HG03460 (cell line): ENCODE data around the gene RPP14.

ENCODE experiments used
- ATAC-seq: cut with Tn5 transposase; IDR thresholded peaks from one replicate; pipeline ENCODE4 v1.9.1; 2021; ENCODE audit not compliant: unreplicated experiment

Gene RPP14

GRCh38 chr3:58353722-58354553, 47.9 kb downstream of the RPP14 start:
- ATAC-seq: no peak

DNA sequence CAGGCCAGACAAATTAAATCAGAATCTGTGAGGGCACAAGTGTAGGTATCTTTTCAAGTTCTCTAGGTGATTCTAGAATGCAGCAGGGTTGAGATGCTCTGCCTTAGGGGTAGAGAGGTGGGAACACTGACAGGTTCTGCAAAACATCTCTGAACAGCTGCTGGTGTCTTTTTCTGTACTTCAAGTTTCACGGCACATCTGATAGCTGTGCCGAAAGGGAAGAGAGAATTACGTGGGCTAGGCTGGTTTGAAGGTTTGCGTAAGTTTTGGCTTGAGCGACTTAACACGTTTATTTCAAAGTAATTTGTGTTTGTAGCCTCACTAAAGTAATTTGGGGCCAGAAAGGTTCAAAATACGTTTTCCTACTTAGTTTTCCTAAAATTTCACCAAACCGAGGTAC, 49.1 kb downstream of the RPP14 start:
- peak; percentile 55 for ATAC-seq

DNA sequence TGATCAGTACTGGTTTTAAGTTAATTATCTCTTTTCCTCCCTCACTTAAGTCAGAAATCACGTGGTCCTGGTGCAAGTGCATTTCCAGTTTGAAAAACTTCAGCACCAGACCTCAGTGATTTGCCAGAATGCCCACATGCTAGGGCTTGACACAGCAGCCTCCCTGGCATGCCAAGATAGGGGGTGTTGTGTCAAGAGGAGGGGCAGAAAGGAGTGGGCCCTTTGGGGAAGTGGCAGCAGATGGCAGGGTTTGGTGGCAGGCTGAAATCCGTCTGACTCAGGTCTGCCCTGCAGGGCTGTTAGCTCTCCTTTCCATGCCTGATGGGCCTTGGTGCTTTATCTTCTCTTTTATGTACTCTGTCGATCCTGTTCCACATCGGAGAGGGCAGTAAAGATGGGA, 50.0 kb downstream of the RPP14 start:
- ATAC-seq: no peak

DNA sequence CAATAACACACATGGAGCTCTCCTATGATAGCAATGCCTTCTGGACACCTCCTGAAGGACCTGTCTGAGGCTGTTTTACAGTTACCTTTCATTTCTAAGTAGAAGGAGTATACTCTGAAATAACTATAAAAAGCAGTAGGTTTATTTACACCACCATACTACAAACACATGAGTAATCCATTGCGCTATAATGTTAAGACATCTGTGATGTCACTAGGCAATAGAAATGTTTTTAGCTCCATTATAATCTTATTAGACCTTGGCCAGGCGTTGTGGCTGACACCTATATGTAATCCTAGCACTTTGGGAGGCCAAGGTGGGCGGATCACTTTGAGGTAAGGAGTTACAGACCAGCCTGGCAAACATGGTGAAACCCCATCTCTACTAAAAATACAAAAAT, 51.4 kb downstream of the RPP14 start:
- ATAC-seq: no peak

DNA sequence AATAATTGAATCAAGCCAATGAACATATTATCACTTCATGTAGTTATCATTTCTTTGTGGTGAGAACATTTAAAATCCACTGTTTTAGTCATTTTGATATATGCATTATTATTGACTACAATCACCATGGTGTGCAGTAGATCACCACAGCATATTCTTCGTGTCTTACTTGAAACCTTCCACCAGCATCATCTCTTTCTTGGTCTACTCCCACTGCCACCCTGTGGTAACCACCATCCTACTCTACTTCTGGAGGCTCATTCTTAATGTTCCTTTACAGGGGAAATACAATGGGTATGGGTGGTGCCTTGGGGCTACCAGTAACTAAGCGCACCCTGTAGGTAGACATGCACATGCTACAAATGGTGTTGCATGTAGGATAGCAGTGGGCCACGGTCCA, 52.0 kb downstream of the RPP14 start:
- no peak for ATAC-seq

DNA sequence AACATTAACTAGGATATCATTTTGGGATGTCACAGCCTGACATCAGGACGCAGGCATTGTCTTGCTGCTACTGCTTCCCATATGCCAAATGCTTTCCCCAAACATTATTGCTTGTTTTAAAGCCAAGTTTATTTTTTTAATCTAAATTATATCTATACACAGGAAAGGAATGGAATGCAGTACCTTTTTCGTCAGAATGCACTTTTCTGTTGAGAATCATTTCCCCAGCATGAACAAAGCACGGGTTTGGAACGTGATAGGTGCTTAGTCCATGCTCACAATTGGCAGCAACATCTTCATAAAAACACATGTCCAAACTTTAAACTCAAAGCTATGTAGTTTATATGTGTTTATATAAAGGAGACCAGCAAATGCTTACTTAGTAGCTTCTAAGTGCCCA, 52.8 kb downstream of the RPP14 start:
- no peak for ATAC-seq

DNA sequence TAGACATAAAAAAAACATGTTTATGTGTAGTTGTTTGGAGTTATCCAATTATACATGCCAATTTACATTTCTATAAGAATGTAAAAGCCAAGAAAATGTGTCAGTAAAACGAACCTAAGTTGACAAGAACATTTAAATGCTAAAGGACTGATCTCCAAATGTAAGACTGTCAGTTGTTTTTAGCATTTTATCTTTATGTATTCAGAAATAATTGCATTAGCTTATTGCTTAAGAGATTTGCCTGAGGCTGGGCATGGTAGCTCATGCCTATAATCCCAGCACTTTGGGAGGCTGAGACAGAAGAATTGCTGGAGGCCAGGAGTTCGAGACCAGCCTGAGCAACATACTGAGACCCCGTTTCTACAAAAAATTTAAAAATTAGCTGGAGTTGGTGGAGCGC, 53.6 kb downstream of the RPP14 start:
- ATAC-seq: no peak

GRCh38 chr3:58361866-58362265, 55.8 kb downstream of the RPP14 start:
- no peak for ATAC-seq

- no peak for ATAC-seq
Measured at GRCh38 chr3:58366699-58367098, 60.7 kb downstream of the RPP14 start.

GRCh38 chr3:58369038-58369437, 63.0 kb downstream of the RPP14 start:
- ATAC-seq: no peak
